GM21447 (cell line): ENCODE measurements around the gene LHX3.

Experiments
- ATAC-seq: cut with Tn5 transposase; IDR thresholded peaks from one replicate; pipeline ENCODE4 v1.9.1; 2021; ENCODE audit not compliant: unreplicated experiment

Gene LHX3

GRCh38 chr9:136228107-136228875, 23.4 kb upstream of the LHX3 start:
- no peak for ATAC-seq

GRCh38 chr9:136226680-136227407, 21.9 kb upstream of the LHX3 start:
- ATAC-seq = no peak

GRCh38 chr9:136225748-136226679, 21.1 kb upstream of the LHX3 start:
- ATAC-seq = peak; percentile 67

GRCh38 chr9:136225366-136225747, 20.4 kb upstream of the LHX3 start:
- ATAC-seq = peak; percentile 64

- ATAC-seq = no peak
These were observed 19.1 kb upstream of the LHX3 start for GRCh38 chr9:136223871-136224640.

- ATAC-seq = no peak
These were observed 18.0 kb upstream of the LHX3 start for GRCh38 chr9:136222906-136223285.

GRCh38 chr9:136222166-136222905, 17.4 kb upstream of the LHX3 start:
- no peak for ATAC-seq

GRCh38 chr9:136220017-136220729, 15.2 kb upstream of the LHX3 start:
- no peak for ATAC-seq

- no peak for ATAC-seq
These were observed 14.3 kb upstream of the LHX3 start for GRCh38 chr9:136219276-136219675.

GRCh38 chr9:136218673-136219072, 13.7 kb upstream of the LHX3 start:
- no peak for ATAC-seq

GRCh38 chr9:136218271-136218670, 13.3 kb upstream of the LHX3 start:
- no peak for ATAC-seq

GRCh38 chr9:136216541-136217244, 11.8 kb upstream of the LHX3 start:
- no peak for ATAC-seq

- ATAC-seq = no peak
These were observed 8.8 kb upstream of the LHX3 start for GRCh38 chr9:136213733-136214132.

GRCh38 chr9:136212345-136212950, 7.5 kb upstream of the LHX3 start:
- no peak for ATAC-seq

- ATAC-seq = no peak
These were observed 6.8 kb upstream of the LHX3 start for GRCh38 chr9:136211441-136212344.

- no peak for ATAC-seq
These were observed 6.1 kb upstream of the LHX3 start for GRCh38 chr9:136211006-136211405.

GRCh38 chr9:136210276-136210675, 5.3 kb upstream of the LHX3 start:
- no peak for ATAC-seq
